Hematopoietic multipotent progenitor cell treated with erythropoietin and hydrocortisone succinate and interleukin-3 and kit ligand, for 6 days (in vitro differentiated cells): ENCODE results near the gene TCTN2.

ENCODE experiments used
- DNase-seq: peaks from one replicate; pipeline ENCODE4 v3.0.0-alpha.2; 2015

TCTN2 gene

DNA sequence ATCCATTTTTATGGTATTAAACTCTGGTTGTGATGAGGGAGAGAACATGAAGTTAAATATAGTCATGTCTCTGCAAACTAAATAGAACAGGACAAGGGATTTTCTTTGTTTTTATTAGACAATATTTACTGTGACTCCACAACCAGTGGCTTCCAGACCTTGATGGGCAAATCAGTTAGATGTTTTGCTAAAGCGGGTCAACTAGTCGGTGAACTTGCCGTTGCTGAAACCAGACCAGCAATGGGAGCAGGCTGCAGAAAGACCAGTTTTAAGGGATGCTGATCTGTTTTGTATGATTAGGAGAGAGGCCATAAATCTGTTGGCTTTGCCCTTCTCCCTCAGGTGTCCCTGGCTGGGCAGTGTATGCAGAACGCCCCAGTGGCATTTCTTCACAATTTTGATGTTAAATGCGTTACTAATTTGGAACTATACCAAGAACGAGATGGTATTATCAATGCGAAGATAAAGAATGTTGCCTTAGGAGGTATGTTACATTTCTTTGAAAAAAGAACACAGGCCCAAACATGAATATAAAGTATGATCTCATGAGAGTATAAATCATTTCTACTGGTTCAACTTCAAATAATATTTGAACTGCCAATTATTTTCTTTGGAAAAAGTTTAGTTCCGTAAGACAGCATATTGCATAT lies 19.4 kb downstream of the TCTN2 start:
- DNase-seq = no peak

DNA sequence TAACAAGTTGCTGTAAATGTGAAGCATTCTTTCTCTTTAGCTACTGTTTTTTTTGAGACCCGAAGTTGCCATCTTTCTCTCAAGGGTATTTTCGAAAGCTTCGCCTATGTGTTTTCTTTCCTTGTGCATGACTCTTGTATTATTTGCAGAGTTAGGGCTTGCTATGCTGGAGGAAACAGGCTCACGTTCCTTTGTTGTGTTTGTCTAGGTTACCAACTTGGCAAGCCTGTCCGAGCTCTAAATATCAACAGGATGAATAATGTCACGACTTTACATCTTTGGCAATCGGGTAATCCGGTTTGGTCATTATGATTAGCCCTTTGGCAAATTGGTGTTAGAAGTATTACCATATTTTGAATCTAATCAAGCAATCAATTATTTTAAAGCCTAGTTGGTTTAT lies 25.3 kb downstream of the TCTN2 start:
- no peak for DNase-seq

DNA sequence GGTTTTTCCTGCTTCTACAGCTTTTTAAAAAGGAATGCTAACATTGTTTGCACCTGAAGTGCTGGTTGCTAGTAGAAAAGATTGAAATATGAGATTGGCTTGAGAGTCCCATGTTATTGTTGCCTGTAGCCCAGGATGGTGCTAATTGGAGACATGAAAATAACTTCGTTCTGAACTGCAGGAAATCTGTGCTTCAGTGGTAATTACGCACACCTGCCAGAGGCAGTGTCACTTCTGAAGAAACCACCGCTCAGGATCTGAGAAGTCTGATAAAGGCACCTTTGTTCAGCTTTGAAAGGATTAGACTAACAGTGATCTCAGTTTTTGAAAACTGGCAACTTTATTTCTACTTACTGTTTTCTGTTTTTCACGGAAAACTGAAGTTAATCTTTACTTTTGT lies 25.7 kb downstream of the TCTN2 start:
- DNase-seq = no peak

DNA sequence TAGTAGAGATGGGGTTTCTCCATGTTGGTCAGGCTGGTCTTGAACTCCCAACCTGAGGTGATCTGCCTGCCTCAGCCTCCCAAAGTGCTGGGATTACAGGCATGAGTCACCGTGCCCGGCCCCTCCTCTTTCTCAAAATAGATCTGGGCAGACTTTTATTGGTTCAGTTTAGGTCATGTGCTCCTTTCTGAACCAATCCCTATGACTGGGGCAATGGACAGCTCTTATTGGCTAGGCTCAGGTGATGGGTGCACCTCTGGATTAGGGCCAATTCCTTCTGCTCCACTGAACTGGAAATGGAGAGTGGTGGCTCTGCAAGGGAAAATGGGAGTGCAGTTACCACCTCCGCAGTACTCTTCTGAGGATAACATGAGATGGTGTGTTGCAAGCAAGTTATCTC lies 35.0 kb downstream of the TCTN2 start:
- peak; percentile 32 for DNase-seq

DNA sequence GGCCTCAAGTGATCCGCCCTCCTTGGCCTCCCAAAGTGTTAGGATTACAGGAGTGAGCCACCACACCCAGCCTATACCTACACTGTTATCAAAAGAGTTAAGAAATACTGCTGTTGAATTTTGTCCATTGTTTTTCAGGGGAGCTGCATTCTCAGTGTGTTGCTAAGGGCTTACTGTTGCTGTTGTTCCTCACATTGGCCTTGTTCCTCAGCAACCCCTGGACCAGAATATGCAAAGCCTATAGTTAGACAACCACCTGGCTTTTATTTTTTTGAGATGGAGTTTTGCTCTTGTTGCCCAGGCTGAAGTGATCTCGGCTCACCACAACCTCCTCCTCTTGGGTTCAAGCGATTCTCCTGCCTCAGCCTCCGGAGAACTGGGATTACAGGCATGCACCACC lies 36.6 kb downstream of the TCTN2 start:
- no peak for DNase-seq

DNA sequence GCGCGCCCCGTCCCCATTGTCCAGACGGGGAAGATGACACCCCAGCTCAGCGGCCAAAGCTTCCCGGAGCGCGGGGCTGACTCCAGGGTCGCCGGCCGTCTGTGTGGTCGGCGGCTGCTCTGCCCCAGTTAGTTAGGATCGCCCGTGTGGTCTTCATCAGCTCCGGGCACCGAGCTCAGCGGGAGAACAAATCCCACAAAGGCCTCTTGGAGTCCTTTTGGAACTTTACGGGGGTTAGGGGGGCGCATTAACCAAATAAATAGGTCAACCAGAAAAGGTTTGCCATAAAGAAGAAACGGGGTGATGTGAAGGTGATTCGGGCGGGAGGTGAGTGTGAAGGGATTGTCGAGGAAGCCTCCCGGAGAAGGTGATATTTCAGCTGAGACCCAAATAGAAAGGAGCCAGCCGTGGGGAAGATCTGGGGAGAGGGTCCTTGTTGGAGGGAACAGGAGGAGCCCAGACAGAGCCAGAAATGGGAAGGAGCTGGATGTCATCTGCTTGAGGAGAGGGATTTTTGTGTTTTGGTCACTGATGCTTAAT lies 41.9 kb downstream of the TCTN2 start:
- DNase-seq = no peak

DNA sequence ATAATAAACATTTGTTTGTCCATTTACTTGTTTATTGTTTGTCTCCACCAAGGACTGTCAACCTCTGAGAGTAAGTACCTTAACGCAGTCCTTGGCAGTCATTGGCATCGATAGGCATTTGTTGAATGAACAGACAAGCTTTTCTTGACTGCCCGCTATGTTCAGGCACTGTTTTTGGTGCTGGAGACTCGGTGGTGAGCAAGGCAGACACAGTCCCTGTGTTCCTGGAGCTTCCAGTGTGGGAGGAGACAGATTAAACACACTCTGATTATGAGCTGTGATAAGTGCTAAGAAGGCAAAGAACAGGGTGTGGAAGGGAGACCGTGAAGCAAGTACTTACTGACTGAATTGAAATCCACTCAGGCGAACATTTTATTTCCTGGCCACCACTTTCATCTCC lies 42.5 kb downstream of the TCTN2 start:
- peak; percentile 85 for DNase-seq

DNA sequence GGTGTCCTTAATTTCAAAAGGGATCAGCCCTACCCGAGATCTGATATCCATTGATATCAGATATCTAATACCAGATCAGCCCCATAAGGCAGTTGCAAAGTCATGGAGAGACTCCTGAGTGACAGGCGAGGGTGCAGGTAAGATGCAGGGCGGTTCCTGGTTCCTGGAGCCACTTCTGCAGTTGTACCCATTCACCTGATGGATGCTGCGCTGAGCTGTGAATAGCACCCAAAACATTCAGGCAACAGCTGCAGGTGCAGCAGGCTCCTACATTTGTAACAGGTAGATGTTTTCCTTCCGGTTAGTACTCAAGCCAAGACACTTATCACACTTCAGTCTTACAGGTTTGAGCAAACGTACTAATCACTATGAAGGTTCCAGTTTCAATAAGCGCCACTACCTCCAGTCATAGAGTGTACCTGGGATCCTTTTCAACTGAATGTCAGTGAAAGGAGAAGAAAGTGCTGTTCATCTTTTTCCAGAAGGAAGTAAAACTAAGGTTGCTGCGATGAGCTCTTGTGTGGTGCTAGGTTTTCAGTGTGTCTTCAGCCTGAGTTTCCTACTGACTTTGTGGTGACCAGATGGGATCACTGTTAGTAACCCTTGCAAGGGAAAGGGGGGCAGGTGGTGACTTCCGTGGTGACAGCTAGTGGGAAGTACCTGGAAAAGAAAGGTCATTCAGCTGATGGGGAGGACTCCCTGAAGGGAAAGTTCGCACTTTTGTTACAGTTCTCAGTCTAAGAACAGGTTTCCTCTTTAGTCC lies 43.1 kb downstream of the TCTN2 start:
- DNase-seq = peak; percentile 60

DNA sequence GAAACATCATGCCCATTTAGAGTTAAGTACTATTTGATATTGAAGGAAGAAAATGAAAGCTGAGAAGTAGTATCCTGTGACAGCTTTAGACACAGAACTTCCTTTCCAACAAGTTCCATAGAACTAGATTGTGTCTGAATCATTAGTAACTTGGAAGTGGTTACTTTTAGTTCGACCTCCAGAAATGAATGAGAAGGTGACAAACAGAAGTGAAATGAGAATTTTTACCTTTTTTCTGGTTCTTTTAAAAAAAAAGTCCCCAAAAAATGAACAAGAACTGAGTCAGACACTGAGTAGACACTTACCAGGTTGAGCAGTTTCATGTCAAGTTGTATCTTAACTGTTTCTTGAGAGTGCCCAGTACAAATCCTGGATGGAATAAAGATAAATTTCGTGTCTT lies 44.3 kb downstream of the TCTN2 start:
- DNase-seq = no peak

DNA sequence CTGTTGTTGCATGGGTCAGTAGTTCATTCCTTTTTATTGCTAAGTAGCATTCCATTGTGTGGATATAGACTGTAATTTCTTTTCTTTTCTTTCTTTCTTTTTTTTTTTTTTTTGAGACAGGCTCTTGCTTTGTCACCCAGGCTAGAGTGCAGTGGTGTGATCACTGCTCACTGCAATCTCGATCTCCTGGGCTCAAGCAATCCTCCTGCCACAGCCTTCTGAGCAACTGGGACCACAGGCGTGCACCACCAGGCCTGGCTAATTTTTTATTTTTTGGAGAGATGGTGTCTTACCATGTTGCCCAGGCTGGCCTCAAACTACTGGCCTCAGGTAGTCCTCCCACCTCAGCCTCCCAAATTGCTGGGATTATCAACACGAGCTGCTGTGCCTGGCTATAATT lies 46.4 kb downstream of the TCTN2 start:
- DNase-seq = peak; percentile 40

DNA sequence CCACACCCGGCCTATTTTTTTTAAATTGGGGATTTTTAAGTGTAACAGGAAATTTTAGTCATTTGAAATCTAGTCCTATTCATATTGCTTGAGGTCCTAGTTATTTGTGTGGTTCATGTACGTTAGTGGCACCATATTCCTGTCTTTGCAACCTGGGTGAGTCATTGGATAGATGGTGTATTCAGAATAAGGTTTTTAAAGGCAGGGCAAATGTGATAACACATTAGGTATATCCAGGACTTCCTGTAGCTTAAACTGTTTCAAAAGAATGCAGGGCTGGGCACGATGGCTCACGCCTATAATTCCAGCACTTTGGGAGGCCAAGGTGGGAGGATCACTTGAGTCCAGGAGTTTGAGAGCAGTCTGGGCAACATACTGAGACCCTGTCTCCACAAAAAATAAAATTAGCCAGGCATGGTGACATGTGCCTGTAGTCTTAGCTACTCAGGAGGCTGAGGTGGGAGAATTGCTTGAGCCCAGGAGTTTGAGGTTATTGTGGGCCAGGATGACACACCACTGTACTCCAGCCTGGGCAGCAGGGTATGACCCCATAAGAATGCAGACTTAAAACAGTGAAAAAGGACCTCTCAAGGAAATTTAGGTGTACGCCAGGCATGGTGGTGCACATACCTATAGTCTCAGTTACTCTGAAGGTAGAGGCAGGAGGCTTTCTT lies 49.4 kb downstream of the TCTN2 start:
- peak; percentile 41 for DNase-seq

DNA sequence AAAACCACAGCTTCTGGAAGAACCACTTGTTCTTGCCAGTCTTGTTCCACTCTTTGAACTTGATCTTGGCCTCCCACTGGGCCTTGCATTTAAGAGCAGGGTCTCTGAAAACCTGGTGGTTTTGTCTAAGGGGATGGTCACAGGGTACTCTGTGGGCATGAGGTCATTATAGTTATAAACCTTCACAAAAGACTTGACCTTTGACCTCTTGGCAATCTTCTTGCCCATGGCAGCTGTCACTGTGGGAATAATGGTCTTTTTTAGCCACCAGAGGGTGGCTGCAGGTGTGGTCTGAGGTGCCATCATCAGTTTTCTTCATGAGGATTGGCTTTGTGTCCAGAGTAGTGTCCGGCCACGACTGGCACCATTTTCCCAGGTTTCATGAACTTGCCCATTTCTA lies 50.3 kb downstream of the TCTN2 start:
- DNase-seq = no peak

DNA sequence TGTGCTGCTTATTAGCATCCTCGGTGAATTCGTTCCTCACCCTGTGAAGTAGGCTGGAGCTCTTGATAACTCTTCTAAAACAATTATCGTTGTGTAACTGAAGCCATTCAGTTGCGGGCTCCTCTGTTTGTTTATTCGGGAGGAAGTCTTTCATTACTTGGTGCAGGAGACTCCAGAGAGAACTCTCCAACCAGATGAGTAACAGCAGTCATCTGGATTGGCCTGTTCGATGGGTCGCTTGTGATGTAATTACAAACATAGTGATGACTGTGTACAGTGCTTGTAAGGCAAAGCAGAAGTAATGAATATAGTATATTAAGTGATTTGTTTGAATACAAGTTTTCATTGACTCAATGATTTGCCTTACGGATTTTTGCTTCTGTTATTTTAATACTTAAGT lies 52.1 kb downstream of the TCTN2 start:
- DNase-seq = no peak

DNA sequence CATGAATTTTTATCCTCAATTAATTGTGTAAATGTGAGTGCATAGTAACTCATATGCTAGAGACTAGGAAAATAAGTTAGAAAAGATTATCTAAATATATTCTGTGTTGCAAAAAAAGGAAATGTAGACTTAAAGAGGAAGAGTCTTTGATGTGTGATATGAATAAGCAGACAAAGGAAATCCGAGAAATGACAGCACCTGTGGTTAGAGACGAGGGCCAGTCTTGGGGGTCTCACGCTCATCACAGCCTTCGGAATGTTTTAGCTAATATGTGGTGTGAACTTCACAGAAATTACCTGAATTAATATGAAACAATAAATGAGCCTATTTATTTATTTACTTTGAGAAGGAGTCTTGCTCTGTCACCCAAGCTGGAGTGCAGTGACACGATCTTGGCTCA lies 52.9 kb downstream of the TCTN2 start:
- no peak for DNase-seq

DNA sequence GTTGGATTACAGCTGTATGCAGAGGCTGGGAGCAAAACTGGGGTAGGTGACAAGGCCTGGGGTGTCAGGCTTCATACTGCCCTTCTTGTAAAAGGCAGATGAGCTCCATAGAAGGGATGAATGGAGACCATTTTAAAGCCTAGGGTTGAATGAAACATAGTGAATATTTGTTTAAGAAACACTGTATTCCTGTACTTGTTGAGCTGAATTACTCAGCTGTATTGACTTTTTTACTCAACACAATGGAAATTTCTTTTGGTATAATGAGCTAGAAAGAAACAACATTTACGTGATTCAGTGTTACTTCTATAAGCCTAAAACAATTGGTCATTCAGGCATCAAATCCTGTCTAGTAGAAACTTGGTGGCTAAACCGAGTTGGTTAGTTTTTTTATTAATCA lies 55.3 kb downstream of the TCTN2 start:
- DNase-seq = no peak

DNA sequence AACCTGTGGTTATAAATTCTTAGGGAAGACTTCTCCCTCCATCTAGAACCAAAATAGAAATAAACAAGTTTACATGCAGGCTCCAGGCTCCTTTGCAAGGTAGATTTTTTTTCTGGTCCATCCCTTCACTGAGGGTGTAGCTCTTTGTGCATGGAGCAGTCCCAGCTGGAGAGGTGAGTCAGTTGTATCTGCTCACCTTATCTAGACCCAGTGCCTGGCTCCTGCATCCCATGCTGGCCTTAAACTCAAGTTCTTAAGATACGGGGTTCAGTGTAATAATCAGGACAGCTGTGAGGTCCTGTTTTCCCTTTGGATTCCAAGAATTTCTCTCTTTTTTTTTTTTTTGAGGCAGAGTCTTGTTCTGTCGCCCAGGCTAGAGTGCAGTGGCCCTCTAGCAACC lies 56.0 kb downstream of the TCTN2 start:
- no peak for DNase-seq

DNA sequence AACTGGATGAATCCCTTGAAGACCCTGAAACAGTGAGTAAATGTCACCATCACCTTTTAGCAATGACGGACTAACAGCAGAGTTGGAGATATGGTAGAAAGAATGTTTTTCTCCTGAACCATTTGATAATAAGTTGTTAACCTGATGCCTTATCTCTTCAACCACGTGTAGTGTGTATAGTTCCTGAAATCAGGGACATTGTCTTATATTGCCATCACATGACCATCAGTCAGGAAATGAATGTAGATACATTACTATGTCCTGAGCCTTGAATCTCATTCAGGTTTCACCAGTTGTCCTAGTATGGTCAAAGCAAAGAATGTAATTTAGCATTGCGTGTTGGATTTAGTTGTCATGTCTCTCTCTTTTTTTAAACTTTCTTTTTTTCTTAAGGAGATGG lies 57.0 kb downstream of the TCTN2 start:
- DNase-seq = peak; percentile 30

DNA sequence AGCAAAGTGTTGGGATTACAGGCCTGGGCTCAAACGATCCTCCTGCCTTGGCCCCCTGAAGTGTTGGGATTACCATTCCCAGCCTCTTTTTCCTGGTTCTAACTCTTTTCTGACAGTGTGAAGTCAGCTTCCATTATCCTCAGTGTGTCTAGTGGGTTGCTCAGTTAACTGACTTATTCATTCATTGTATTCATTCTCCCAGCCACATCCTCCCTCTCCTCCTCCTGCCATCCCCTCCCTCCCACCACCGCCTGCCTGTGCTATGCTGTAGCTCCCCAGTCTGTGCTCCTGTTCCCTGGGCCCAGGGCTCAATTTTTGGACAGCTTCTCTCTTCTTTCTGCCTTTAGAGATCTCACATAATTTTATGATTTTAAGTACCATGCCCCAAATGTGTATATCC lies 60.7 kb downstream of the TCTN2 start:
- DNase-seq = no peak

DNA sequence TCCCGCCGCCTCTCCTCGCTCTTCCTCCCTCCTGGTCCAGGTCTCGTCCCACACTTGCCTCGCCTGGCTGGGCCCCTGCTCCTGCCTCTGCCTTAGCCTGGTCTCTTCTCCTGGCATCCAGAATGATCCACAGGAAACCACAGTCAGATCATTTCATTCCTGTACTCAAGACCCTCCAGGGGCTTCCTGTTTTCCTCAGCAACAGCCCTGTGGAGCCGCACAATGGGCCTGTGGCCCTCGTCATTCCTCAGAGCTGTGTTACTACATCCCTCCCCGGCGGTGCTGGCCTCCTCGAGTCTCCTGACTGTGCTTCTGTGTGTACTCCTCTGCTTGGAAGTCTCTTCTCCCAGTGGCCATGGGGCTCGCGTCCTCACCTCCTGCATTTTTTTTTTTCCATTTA lies 61.3 kb downstream of the TCTN2 start:
- no peak for DNase-seq

DNA sequence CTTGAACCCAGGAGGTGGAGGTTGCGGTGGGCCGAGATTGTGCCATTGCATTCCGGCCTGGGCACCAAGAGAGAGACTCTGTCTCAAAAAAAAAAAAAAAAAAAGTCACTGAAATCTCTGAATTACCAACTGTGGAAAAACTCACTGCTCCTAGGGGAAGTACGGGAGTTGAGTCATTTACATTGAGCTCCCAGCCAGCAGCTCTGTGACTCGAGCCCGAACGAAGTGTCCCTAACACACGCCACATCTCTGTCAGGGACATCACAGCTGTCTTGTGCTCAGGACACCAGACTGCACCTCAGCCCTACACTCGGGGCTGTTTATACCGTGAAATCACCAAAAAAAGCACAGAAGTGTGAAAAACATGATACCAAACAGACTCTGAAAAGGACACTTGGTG lies 62.3 kb downstream of the TCTN2 start:
- DNase-seq = no peak

DNA sequence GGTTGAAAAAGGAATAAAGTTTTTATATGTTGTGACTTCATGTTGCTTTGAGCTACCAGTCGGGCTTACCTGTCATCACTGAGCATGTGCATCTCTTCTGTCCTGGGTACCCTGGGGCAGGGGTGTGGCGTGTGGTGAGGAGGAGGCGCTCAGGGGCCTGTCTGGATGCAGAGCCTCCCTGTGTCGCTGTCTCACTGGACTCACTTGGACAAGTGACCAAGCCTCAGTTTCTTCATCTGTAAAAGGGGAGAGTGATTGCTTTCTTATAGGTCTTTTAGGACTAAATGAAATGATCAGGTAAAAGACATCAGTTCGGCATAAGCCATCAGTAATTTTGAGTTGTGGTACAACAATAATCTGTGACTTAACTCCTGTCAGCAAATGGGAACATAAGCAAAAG lies 63.4 kb downstream of the TCTN2 start:
- no peak for DNase-seq

DNA sequence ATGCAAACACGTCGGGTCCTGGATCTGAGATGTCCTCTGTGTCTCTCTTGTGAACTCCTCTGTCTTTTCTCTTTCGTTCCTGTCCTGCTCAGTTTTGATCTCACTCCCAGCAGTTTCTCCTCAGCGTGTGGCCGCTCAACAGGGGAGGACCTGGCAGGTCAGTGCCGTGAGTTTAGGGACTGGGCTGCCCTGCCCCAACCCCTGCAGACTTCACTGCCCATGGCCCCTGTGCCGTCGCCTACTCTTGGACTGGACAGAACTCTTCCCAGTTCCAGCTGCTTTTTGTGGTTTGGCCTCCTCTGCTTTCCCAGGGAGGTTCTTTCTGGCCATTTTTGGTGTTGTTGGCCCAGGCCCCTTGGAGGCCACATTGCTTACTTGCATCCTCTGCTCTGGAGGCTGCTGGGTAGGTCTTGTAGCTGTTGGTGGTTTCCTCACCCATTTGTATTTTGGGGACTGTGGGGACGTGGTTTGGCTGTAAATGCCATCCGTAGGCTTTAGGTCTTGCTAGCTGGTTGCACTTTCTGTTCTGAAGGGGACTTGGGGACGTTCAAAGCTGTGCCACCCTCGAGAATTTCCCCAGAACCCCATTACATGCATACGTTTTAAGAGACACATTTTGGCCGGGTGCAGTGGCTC lies 71.1 kb downstream of the TCTN2 start:
- peak; percentile 19 for DNase-seq

DNA sequence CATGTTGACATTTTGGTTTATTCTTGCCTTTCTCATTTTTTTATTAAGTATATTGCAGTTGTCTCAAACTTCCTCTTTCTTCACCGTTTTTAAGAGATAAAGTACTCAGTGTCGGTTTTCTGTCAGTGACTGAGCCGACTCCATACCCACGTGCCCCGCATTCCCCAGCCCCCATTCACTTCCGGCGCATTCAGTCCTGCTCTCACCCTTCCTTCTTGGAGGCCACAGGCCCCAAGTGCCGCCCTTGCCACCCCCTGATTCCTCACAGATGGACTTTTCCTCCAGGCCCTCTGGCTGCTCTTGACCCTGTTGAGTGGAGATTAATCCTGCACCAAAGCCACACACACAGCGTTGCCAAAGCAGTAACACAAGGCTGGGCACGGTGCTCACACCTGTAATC lies 72.1 kb downstream of the TCTN2 start:
- peak; percentile 91 for DNase-seq

DNA sequence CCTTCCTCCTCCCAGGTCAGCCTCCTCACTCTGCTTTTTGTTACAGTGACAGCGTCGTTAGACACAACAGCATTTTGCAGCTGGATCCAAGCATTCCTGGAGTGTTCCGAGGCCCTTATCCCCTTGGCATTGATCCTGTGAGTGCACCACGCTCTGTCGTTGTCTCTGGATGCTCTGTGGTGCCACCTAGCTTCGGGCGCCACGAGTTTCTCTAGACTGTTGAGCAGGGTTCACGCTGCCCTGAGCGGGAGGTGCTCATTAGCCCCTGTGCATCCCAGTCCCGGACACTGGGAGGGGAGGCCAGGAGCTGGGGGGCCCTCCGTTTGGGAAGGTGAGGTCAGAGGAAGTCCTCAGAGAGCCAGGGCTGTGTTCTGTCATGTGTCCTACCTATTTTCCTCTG lies 73.9 kb downstream of the TCTN2 start:
- peak; percentile 72 for DNase-seq
